HepG2 (cell line): Measurements from ENCODE around the gene MYPN. TPM values are rescaled to one million over a fixed set of nuclear protein-coding genes. Genes with fewer than 3 reads are reported as not detected.

Source experiments
- AKNA ChIP-seq: sonication (generic); formaldehyde crosslinking; IDR thresholded peaks from 2 replicates; pipeline ENCODE4 v1.4.0; 2020; ENCODE audit warnings: missing genetic modification reagents, borderline replicate concordance
- ARNT2 ChIP-seq: sonication (generic); formaldehyde crosslinking; IDR thresholded peaks from 2 replicates; pipeline ENCODE4 v1.8.0; 2022; ENCODE audit warnings: mild to moderate bottlenecking, low read depth, missing genetic modification reagents, moderate library complexity
- DBP ChIP-seq: sonication (generic); formaldehyde crosslinking; IDR thresholded peaks from 2 replicates; pipeline ENCODE4 v1.4.0; 2020; ENCODE audit warnings: missing genetic modification reagents; ENCODE audit errors: not compliant biosample characterization
- EZH2 ChIP-seq: conservative IDR thresholded peaks from 2 replicates; pipeline ENCODE4 v1.6.1; 2012; ENCODE audit warnings: mild to moderate bottlenecking, low read depth, low read length, moderate library complexity
- HNRNPLL ChIP-seq: fragments of 200-400 bp; formaldehyde crosslinking; IDR thresholded peaks from 2 replicates; pipeline ENCODE4 v1.6.1; 2017; ENCODE audit warnings: mild to moderate bottlenecking, low read depth, low read length; ENCODE audit not compliant: poor library complexity, severe bottlenecking
- PREB ChIP-seq: sonication (generic); formaldehyde crosslinking; IDR thresholded peaks from 2 replicates; pipeline ENCODE4 v1.4.0; 2020; ENCODE audit warnings: missing genetic modification reagents
- REPIN1 ChIP-seq: sonication (generic); formaldehyde crosslinking; IDR thresholded peaks from 2 replicates; pipeline ENCODE4 v1.8.0; 2022; ENCODE audit warnings: missing genetic modification reagents, low read depth, mild to moderate bottlenecking, borderline replicate concordance
- SPEN ChIP-seq: sonication (generic); formaldehyde crosslinking; IDR thresholded peaks from 2 replicates; pipeline ENCODE4 v1.5.1; 2020; ENCODE audit warnings: low read depth, mild to moderate bottlenecking, missing genetic modification reagents
- ZBTB1 ChIP-seq: sonication (generic); formaldehyde crosslinking; IDR thresholded peaks from 2 replicates; pipeline ENCODE4 v1.4.0; 2020; ENCODE audit warnings: missing genetic modification reagents, borderline replicate concordance
- ZBTB7B ChIP-seq: sonication (generic); formaldehyde crosslinking; IDR thresholded peaks from 2 replicates; pipeline ENCODE4 v1.4.0; 2020; ENCODE audit warnings: missing genetic modification reagents
- ZFP91 ChIP-seq: sonication (generic); formaldehyde crosslinking; IDR thresholded peaks from 2 replicates; pipeline ENCODE4 v1.9.0; 2022; ENCODE audit warnings: missing genetic modification reagents, mild to moderate bottlenecking, borderline replicate concordance
- ZNF280D ChIP-seq: sonication (generic); formaldehyde crosslinking; IDR thresholded peaks from 2 replicates; pipeline ENCODE4 v1.5.1; 2020; ENCODE audit warnings: mild to moderate bottlenecking, missing genetic modification reagents
- ZNF414 ChIP-seq: sonication (generic); formaldehyde crosslinking; IDR thresholded peaks from 2 replicates; pipeline ENCODE4 v1.5.0; 2020; ENCODE audit warnings: missing genetic modification reagents
- ZNF547 ChIP-seq: sonication (generic); formaldehyde crosslinking; IDR thresholded peaks from 2 replicates; pipeline ENCODE4 v1.5.1; 2020; ENCODE audit warnings: mild to moderate bottlenecking, missing genetic modification reagents
- ZNF792 ChIP-seq: IDR thresholded peaks from 2 replicates; pipeline ENCODE4 v1.6.1; 2016
- polyA plus RNA-seq, 8 experiments: library from polyadenylated mRNA; depleted of rRNA in 3 of 8; stranded (reverse) in 7 of 8; unstranded in 1 of 8; fragments of >200 nt; fragmentation: Illumina TruSeq in 4 of 8; extraction: Trizol in 4 of 8; gene quantifications; 2 replicates each; pipeline versions ENCODE4 v1.2.1 to v1.2.3, GENCODE V29; 2011 to 2016; ENCODE audit warnings: low read depth in 4 of 8, missing spikeins in 1 of 8, mixed read lengths in 1 of 8; ENCODE audit not compliant: insufficient read depth in 1 of 8
- total RNA-seq, 5 experiments: library from RNA; depleted of rRNA; stranded (reverse); fragments of >200 nt; fragmentation: Illumina TruSeq; extraction: Trizol; gene quantifications; 2 replicates each; pipeline ENCODE4 v1.2.3, GENCODE V29; 2016; ENCODE audit warnings: low read depth in 1 of 5

The MYPN gene
- total and polyA plus RNA-seq, 2 of the 13 experiments (the other 11 are each of a cell fraction or from before 2014, with no cell fraction given) = not detected

- TF ChIP-seq AKNA (peak; percentile 61; the same call in 1 of the 2 replicates), REPIN1 (CRISPR knock-in tag) (no peak), ZNF792 (CRISPR knock-in tag) (no peak), ZNF280D (peak; percentile 46; the same call in 1 of the 2 replicates), ARNT2 (peak; percentile 88), ZBTB1 (no peak), EZH2 (0 out of 2 replicates have a peak, but pooled peaks have one; percentile 5), SPEN (0 out of 2 replicates have a peak, but pooled peaks have one; percentile 20), HNRNPLL (no peak), ZNF547 (CRISPR knock-in tag) (peak; percentile 30; the same call in 1 of the 2 replicates), ZNF414 (CRISPR knock-in tag) (0 out of 2 replicates have a peak, but pooled peaks have one; percentile 45), ZBTB7B (peak; percentile 42; the same call in 1 of the 2 replicates), ZFP91 (peak; percentile 62), DBP (peak; percentile 88), PREB (CRISPR knock-in tag) (0 out of 2 replicates have a peak, but pooled peaks have one; percentile 79)
Observed at GRCh38 chr10:68231106-68231816, 122.0 kb downstream of the MYPN start (continued).
